Measurements from ENCODE around the gene KRT33B. TPM values are rescaled to one million over a fixed set of nuclear protein-coding genes. Genes with fewer than 3 reads are reported as not detected.

Gene KRT33B
- total RNA-seq, 1 experiment from 2014 or later = not detected

DNA sequence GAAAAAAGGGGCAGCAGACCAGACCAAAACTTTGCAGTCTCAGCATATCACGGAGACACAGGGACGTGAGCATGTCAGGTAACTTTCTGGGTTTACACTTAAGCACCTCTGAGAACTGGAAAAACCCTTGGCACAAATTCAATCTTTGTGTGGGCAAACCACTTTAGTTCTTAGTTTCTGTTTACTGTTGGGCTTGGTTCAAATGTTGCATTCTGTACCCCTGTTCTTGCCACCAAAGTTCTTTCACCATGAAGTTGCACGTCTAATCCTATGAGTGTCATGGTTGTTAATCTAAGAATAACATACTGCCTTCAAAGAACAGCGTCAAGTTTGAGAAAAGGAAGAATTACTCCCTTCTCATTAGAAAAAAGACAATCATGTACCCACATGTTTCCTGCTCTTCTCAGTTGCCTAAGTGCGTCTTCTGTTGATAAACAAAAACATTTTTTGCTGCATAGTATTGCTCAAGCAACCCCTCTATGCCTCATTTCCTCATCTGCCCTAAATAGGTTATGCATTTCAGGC lies 30.6 kb downstream of the KRT33B start:
- Histone ChIP-seq H3K9me3 (ENCODE audit: control insufficient read depth, insufficient read depth, low read depth, low read length) (no peaks in the 10 kb centered on the region), H3K36me3 (ENCODE audit: control insufficient read depth, insufficient read depth, low read length) (no peaks in the 10 kb centered on the region), H3K27me3 (ENCODE audit: control insufficient read depth, insufficient read depth, low read length) (no peaks in the 10 kb centered on the region), H3K4me1 (ENCODE audit: control insufficient read depth, insufficient read depth, low read length) (no peaks in the 10 kb centered on the region), H3K4me3 (ENCODE audit: low read depth in 2 of 2, low read length in 2 of 2) (no peak overlapping the region), H3K27ac (ENCODE audit: low read length) (no peak overlapping the region)
- DNase-seq (ENCODE audit: low read depth, low spot score) = no peak
- BruUV-seq (replicated peaks) = no TSS peak
- CTCF ChIA-PET = no interaction called here
- TF ChIP-seq TCF7L2 (IDR thresholded peaks at IDR 0.05; ENCODE audit: low read depth, low read length) (no peak), REST (IDR thresholded peaks at IDR 0.05; ENCODE audit: insufficient read depth in 1 of 2, low read depth in 2 of 2, low read length in 1 of 2) (no peak), POLR2AphosphoS5 (IDR thresholded peaks at IDR 0.05; ENCODE audit: low read depth, low read length) (no peak), CTCF (IDR thresholded peaks at IDR 0.05) (no peak), SIN3A (IDR thresholded peaks at IDR 0.05; ENCODE audit: borderline replicate concordance, insufficient read depth, low read depth, low read length) (no peak)
- ATAC-seq = no peak
- POLR2A ChIA-PET = no interaction called here
- intact Hi-C loops (cut with micrococcal nuclease; ENCODE audit: unreplicated experiment) = loop anchor here (5.0 kb wide), 1 partner anchor 432 kb away; no protein-coding TSS in a partner anchor
- in situ Hi-C loops (cut with HindIII; ENCODE audit: low pct_unique_long_range_greater_than_20kb, low sequenced_read_pairs) = no loop called here

DNA sequence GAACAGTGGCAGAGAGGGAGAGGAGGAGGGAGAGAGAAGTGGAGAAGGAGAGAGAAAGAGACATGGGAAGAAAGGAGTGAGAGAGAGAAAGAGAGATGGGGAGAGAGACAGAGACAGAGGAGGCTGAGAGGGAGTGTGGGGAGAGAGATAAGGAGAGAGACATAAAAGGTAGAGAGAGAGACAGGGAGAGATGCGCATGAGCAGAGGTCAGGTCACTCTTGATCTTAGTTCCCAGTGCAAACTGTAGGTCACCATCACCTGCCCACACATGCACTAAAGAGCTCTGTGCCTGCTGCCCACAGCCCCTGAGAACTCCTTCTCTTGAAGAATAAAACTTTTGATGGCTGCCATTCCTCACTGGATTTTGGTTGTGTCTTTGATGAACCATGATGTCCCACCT lies 33.9 kb downstream of the KRT33B start:
- DNase-seq (ENCODE audit: low read depth, low spot score) (no peak), ATAC-seq (no peak)
- Histone ChIP-seq H3K9me3 (ENCODE audit: control insufficient read depth, insufficient read depth, low read depth, low read length) (no peaks in the 10 kb centered on the region), H3K36me3 (ENCODE audit: control insufficient read depth, insufficient read depth, low read length) (no peaks in the 10 kb centered on the region), H3K4me1 (ENCODE audit: control insufficient read depth, insufficient read depth, low read length) (no peaks in the 10 kb centered on the region), H3K27me3 (ENCODE audit: control insufficient read depth, insufficient read depth, low read length) (no peaks in the 10 kb centered on the region), H3K4me3 (ENCODE audit: low read depth in 2 of 2, low read length in 2 of 2) (no peak overlapping the region), H3K27ac (ENCODE audit: low read length) (no peak overlapping the region)
- POLR2A ChIA-PET = no interaction called here
- CTCF ChIA-PET = no interaction called here
- TF ChIP-seq SIN3A (IDR thresholded peaks at IDR 0.05; ENCODE audit: borderline replicate concordance, insufficient read depth, low read depth, low read length) = no peak
- in situ Hi-C loops (cut with HindIII; ENCODE audit: low pct_unique_long_range_greater_than_20kb, low sequenced_read_pairs) (no loop called here), intact Hi-C loops (cut with micrococcal nuclease; ENCODE audit: unreplicated experiment) (loop anchor here (5.0 kb wide), 1 partner anchor 428 kb away; no protein-coding TSS in a partner anchor)
- BruUV-seq (replicated peaks) = no TSS peak

Data from Panc1 (cell line).